Neural cell (in vitro differentiated cells): ENCODE data around the gene MDM2.
A peak's percentile ranks its signal among the peaks of the same experiment; 100 is the strongest.

Experiments used
- EP300 ChIP-seq: fragments of 450-650 bp; conservative IDR thresholded peaks from 2 replicates; pipeline ENCODE4 v1.6.1; 2014; ENCODE audit warnings: antibody characterized with exemption, mild to moderate bottlenecking, moderate library complexity; ENCODE audit not compliant: poor library complexity, severe bottlenecking
- EZH2 ChIP-seq: fragments of 200-600, 300-800 bp; shearing (Covaris generic), sonication (generic); IDR thresholded peaks from 2 replicates; pipeline ENCODE4 v1.6.1; 2014; ENCODE audit warnings: antibody characterized with exemption, low read length, borderline replicate concordance, mild to moderate bottlenecking; ENCODE audit not compliant: insufficient read depth, poor library complexity, severe bottlenecking
- MXI1 ChIP-seq: fragments of 450-650 bp; conservative IDR thresholded peaks from 2 replicates; pipeline ENCODE4 v1.6.1; 2014; ENCODE audit warnings: antibody characterized with exemption, mild to moderate bottlenecking; ENCODE audit not compliant: poor library complexity, severe bottlenecking
- POLR2AphosphoS5 ChIP-seq: IDR thresholded peaks from 2 replicates; pipeline ENCODE4 v1.6.1; 2012
- SMC3 ChIP-seq: fragments of 450-650 bp; conservative IDR thresholded peaks from 2 replicates; pipeline ENCODE4 v1.6.1; 2014; ENCODE audit warnings: antibody characterized with exemption, mild to moderate bottlenecking, moderate library complexity; ENCODE audit not compliant: poor library complexity
- TAF1 ChIP-seq: IDR thresholded peaks from 2 replicates; pipeline ENCODE4 v1.6.1; 2012; ENCODE audit warnings: low read depth
- TF ChIP-seq, protein P1 (sequence below): fragments of 450-650 bp; IDR thresholded peaks from 2 replicates; pipeline ENCODE4 v1.5.1; 2014; ENCODE audit warnings: antibody characterized with exemption, mild to moderate bottlenecking, moderate library complexity; ENCODE audit not compliant: poor library complexity, severe bottlenecking
- TF ChIP-seq, protein P2 (sequence below): IDR thresholded peaks from 2 replicates; pipeline ENCODE4 v1.6.1; 2012; ENCODE audit warnings: borderline replicate concordance

DNA sequence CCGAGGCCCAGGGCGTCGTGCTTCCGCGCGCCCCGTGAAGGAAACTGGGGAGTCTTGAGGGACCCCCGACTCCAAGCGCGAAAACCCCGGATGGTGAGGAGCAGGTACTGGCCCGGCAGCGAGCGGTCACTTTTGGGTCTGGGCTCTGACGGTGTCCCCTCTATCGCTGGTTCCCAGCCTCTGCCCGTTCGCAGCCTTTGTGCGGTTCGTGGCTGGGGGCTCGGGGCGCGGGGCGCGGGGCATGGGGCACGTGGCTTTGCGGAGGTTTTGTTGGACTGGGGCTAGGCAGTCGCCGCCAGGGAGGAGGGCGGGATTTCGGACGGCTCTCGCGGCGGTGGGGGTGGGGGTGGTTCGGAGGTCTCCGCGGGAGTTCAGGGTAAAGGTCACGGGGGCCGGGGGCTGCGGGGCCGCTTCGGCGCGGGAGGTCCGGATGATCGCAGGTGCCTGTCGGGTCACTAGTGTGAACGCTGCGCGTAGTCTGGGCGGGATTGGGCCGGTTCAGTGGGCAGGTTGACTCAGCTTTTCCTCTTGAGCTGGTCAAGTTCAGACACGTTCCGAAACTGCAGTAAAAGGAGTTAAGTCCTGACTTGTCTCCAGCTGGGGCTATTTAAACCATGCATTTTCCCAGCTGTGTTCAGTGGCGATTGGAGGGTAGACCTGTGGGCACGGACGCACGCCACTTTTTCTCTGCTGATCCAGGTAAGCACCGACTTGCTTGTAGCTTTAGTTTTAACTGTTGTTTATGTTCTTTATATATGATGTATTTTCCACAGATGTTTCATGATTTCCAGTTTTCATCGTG, 612 bp downstream of the MDM2 start:
- TF ChIP-seq, protein P1, sequence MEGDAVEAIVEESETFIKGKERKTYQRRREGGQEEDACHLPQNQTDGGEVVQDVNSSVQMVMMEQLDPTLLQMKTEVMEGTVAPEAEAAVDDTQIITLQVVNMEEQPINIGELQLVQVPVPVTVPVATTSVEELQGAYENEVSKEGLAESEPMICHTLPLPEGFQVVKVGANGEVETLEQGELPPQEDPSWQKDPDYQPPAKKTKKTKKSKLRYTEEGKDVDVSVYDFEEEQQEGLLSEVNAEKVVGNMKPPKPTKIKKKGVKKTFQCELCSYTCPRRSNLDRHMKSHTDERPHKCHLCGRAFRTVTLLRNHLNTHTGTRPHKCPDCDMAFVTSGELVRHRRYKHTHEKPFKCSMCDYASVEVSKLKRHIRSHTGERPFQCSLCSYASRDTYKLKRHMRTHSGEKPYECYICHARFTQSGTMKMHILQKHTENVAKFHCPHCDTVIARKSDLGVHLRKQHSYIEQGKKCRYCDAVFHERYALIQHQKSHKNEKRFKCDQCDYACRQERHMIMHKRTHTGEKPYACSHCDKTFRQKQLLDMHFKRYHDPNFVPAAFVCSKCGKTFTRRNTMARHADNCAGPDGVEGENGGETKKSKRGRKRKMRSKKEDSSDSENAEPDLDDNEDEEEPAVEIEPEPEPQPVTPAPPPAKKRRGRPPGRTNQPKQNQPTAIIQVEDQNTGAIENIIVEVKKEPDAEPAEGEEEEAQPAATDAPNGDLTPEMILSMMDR = no peak
- no peak for TF ChIP-seq EP300
- TF ChIP-seq EZH2 = no peak
- no peak for TF ChIP-seq POLR2AphosphoS5
- peak; percentile 89 for TF ChIP-seq TAF1
- TF ChIP-seq MXI1 = peak; percentile 34
- TF ChIP-seq SMC3 = peak; percentile 3
- TF ChIP-seq, protein P2, sequence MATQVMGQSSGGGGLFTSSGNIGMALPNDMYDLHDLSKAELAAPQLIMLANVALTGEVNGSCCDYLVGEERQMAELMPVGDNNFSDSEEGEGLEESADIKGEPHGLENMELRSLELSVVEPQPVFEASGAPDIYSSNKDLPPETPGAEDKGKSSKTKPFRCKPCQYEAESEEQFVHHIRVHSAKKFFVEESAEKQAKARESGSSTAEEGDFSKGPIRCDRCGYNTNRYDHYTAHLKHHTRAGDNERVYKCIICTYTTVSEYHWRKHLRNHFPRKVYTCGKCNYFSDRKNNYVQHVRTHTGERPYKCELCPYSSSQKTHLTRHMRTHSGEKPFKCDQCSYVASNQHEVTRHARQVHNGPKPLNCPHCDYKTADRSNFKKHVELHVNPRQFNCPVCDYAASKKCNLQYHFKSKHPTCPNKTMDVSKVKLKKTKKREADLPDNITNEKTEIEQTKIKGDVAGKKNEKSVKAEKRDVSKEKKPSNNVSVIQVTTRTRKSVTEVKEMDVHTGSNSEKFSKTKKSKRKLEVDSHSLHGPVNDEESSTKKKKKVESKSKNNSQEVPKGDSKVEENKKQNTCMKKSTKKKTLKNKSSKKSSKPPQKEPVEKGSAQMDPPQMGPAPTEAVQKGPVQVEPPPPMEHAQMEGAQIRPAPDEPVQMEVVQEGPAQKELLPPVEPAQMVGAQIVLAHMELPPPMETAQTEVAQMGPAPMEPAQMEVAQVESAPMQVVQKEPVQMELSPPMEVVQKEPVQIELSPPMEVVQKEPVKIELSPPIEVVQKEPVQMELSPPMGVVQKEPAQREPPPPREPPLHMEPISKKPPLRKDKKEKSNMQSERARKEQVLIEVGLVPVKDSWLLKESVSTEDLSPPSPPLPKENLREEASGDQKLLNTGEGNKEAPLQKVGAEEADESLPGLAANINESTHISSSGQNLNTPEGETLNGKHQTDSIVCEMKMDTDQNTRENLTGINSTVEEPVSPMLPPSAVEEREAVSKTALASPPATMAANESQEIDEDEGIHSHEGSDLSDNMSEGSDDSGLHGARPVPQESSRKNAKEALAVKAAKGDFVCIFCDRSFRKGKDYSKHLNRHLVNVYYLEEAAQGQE = peak; percentile 42
